Activated CD8-positive, alpha-beta memory T cell treated with anti-CD3 and anti-CD28 coated beads, Interleukin-2, amount 50 U/mL, for 24 hours (primary cell): ENCODE data around the gene NUMA1.

ENCODE experiments used
- DNase-seq: peaks from one replicate; pipeline ENCODE4 v3.0.0-alpha.2; 2020; ENCODE audit errors: extremely low read depth

NUMA1 gene

GRCh38 chr11:72014761-72015320 lies 65.5 kb downstream of the NUMA1 start:
- DNase-seq = no peak

GRCh38 chr11:72013765-72014711 lies 66.3 kb downstream of the NUMA1 start:
- no peak for DNase-seq

DNA sequence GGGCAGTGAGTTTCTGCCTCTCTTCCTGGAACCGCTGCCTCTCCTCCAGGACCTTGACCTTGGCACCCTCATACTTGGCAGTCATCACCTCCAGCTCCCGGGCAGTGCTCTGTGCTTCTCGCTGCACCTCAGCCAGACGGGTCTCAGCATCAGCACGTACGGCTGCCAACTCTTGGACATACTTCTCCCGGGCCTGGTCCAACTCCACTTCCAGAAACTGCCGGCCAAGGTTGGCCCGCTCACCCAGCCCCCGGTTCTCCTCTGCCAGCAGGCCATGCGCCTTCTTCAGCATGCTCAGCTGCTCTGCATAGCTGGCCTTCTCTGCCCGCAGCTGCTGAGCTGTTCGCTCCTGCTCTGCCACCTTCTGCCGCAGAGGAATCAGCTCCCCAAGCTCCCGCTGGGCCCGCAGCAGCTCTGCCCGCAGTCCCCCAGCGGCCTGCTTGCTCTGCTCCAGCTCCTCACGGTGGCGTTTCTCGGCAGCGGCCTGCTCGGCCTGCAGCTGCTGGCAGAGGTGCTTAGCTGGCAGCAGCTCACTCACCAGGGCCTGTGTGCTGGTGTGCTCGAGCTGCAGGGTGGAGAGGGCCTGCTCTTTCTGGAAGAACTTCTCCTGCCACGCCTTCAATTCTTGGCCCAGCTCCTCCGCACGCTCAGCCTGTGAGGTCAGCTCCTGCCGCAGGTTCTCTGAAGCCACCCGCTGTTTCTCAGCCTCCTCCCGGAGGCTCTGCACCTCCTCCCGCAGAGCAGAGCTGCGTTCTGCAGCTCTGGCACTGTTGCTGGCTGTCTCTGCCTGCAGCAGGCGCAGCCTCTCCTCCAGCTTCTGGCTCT lies 67.2 kb downstream of the NUMA1 start:
- DNase-seq = no peak

GRCh38 chr11:72012091-72012630 lies 68.2 kb downstream of the NUMA1 start:
- no peak for DNase-seq

GRCh38 chr11:72010529-72011233 lies 69.7 kb downstream of the NUMA1 start:
- DNase-seq = no peak

GRCh38 chr11:72009156-72009555 lies 71.2 kb downstream of the NUMA1 start:
- DNase-seq = no peak

GRCh38 chr11:72008728-72009127 lies 71.6 kb downstream of the NUMA1 start:
- no peak for DNase-seq

GRCh38 chr11:72007587-72007986 lies 72.8 kb downstream of the NUMA1 start:
- no peak for DNase-seq

GRCh38 chr11:72007089-72007476 lies 73.3 kb downstream of the NUMA1 start:
- DNase-seq = no peak

DNA sequence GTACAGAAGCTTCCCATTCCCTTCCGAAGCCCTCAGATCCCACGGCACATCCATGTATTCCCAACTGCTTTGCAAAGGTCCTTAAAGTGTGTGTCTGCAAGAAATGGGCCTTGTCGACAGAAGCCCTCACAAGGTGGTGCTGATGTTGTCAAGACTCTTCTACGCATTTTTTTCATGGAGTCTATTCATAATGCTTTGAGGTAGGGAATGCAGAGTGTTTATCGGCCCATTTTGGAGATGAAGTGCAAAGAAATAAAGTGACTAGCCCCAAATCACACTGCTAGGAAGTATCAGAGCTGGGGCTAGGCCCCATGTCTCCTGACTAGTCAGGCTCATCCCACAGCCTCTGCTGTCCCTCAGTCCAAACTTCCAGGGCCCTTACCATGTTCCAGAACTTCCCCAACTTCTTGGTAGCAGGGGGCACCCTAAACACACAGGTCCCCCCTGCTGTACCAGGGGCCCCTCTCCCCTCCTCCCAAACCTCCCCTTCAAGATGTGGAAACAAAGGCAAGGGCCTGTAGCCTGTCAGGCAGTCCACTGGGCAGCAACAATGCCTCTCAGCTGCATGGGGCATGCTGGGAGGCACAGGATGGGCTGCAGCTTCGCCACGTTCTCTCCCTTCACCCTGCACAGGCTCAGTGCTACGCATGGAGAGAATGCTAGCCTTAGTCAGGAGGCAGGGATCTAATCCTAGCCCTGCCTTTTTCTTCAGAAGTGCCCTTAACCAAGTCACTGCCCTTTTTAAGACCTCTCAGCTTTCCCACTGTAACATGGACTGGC lies 73.8 kb downstream of the NUMA1 start:
- DNase-seq = no peak

DNA sequence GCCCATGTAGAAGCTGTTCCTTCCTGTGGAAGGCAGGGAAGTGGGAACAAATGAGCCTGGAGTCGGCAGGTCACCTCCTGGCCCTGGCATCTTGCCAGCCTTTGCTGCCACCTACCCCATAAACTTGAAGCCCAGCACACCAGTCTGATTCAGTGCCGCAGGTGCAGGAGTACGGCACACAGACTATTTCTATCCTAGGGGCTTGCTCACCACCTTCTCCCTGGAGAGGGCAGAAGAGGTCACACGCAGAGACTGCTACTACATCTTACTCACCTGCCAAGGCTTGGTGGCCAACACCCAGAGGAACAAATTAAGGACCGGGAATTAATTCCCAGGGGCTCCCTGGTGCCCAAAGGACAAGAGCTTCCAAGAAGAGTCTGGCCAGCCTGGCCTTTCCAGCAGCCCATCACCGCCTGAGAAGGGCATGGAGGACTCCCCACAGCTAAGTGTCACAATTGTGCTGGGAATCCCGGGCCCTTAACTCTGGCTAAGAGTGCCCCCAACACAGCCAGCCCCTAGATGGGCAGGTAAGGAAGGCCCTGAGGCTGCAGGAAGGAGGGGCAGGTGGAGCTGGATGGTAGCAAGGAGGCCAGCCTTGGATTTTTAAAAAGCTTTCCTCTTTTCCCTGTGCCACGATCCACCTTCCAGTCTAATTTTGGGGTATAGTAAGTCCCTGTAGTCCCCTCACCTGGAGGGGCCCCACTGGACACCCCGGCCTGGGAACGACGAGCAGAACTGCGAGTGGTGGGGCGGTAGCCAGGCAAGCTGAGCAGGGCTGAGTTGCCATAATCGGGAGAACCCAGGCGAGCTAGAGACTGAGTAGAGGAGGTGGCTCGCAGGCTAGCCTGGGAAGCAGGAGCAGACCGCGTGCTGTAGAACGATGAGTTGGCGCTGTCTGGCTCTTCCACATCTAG lies 74.7 kb downstream of the NUMA1 start:
- DNase-seq = no peak

DNA sequence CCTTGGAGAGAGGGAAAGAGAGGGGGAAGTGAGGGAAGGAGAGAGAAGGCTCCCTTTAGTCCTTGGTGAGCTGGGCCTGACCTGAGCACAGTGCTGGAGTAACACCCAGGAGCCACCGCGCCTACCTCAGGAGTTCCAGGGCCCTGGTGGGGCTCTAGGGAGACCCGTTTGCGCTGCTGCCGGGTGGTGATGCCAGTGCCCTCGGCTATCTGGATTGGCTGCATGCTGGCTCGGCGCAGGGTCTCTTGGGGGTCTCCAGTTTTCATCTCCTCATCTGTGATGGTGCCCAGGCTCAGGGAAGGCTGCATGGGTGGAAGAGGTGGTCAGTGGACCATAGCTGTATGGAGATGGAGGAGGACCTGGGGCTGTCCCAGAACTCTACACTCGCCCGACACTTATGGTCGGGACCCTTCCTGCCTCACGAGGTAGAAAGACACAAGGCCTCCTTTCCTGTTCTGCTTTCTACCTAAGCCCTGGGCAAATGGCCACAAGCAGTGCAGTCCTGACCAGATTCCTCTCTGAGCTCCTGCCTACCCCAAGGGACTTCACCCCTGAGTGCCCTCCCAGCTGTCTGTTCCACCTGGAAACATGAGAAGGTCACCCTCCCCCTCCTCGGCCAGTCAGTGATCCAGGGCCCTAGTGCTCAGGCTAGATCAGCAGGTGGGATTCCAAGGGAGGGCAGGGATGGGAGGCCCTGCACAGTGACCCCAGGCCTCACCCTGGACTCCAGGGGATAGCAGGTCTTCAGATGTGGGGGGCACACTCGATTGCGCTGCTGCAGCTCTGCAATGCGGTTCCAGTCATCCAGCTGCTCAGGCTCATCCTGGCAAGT lies 75.6 kb downstream of the NUMA1 start:
- DNase-seq = no peak

DNA sequence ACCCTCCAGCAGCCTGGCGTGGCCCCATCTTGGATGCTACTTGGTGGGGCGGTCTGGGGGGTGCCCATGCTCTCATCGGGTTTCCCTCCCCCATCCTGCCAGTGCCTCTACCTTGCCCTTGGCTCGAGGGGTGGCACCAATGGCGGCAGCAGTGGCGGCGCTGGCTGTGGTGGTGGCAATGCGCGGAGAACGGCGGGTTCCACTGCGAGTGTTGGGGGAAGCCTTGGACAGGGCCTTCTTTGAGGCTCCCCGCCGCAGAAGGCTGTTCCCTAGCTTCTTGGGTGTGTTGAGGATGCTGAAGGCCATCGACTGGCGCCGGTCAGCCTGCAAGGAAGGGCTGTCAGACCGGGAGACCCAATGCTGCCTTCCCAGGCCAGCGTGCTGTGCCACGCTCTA lies 76.6 kb downstream of the NUMA1 start:
- no peak for DNase-seq

DNA sequence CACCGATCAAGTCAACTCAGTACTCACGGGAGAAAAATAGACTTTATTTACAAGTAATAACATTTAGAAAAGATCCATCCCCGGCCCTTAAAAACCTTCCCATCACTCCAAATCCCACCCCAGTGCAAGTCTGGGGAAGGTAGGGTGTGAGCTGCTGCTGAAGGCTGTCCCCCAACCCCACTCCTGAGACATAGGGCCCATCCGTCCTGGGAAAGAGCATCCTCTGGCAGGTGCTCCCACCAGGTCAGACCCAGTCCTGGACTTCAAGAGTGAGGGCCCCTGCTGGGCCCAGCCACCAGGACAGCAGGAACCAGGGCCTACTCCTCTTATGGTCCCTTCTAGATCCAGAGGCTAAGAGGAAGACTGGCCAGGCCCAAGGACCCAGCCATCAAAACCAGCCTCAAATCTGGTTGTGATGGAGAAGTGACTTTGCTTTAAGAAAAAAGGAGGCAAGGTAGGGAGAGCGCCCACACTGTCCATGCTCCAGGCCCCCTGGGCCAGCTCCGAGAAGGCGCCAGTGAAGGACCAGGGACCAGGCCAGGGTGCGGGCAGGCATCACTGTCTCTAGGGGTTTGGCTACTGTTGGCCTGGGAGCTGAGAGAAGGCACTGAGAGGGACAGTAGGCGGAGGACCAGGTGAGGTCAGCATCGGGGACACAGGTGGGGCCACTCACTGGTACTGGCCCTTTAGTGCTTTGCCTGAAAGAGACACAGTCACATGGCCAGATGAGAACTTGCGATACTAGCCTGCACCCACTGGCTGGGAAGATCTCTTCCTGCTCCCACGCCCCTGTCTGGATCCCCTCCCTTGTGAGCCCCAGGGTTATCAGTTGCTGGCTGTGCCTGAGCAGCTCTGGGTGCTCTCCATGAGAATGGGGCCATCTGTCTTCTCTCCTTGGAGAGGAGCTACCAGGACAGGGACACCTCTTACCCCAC lies 77.2 kb downstream of the NUMA1 start:
- no peak for DNase-seq

GRCh38 chr11:72001834-72002591 lies 78.3 kb downstream of the NUMA1 start:
- DNase-seq = no peak

DNA sequence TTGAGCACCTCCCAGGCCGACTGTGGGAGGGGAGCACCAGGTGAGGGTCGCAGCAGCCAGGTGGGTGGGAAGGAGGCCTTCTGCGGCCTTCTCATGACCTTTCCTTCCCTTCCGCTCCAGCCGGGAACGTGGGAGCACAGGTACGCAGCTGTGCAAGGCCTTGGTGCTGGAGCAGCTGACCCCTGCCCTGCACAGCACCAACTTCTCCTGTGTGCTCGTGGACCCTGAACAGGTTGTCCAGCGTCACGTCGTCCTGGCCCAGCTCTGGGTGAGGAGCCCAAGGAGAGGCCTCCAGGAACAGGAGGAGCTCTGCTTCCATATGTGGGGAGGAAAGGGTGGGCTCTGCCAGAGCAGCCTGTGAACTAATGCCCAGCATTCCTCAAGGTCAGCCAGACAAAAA lies 79.1 kb downstream of the NUMA1 start:
- no peak for DNase-seq
